KMS-11 (cell line): Measurements from ENCODE around the gene RNF150.

Source experiments
- H2AFZ ChIP-seq: fragments of 200-600 bp; sonication (generic); 2 replicates; pipeline ENCODE4 v1.6.1; 2016; ENCODE audit warnings: antibody characterized with exemption, mixed run types, low read depth
- H3K27ac ChIP-seq: fragments of 200-600 bp; sonication (generic); 2 replicates; pipeline ENCODE4 v1.6.1; 2016; ENCODE audit warnings: mild to moderate bottlenecking, mixed run types
- H3K27me3 ChIP-seq: fragments of 200-600 bp; sonication (generic); 2 replicates; pipeline ENCODE4 v1.6.1; 2017; ENCODE audit warnings: mild to moderate bottlenecking, low read depth, mixed run types, moderate library complexity; ENCODE audit not compliant: insufficient read depth
- H3K36me3 ChIP-seq: fragments of 200-600 bp; sonication (generic); 2 replicates; pipeline ENCODE4 v1.6.1; 2017; ENCODE audit warnings: mild to moderate bottlenecking, mixed run types; ENCODE audit not compliant: insufficient read depth
- H3K4me1 ChIP-seq: fragments of 200-600 bp; sonication (generic); 2 replicates; pipeline ENCODE4 v1.6.1; 2016; ENCODE audit warnings: mild to moderate bottlenecking, low read depth, mixed run types; ENCODE audit not compliant: poor library complexity, severe bottlenecking
- H3K4me2 ChIP-seq: fragments of 200-600 bp; sonication (generic); 2 replicates; pipeline ENCODE4 v1.7.0; 2016; ENCODE audit warnings: mild to moderate bottlenecking, mixed run types
- H3K4me3 ChIP-seq: fragments of 200-600 bp; sonication (generic); IDR thresholded peaks from 2 replicates; pipeline ENCODE4 v1.6.1; 2017; ENCODE audit warnings: low read depth, low read length, mixed read lengths; ENCODE audit not compliant: insufficient read depth
- H3K79me2 ChIP-seq: fragments of 200-600 bp; sonication (generic); 2 replicates; pipeline ENCODE4 v1.6.1; 2016; ENCODE audit warnings: low read depth, mixed run types; ENCODE audit not compliant: insufficient read depth
- H3K9ac ChIP-seq: fragments of 200-600 bp; sonication (generic); 2 replicates; pipeline ENCODE4 v1.6.1; 2016; ENCODE audit warnings: mild to moderate bottlenecking, mixed run types
- H4K20me1 ChIP-seq: fragments of 200-600 bp; sonication (generic); 2 replicates; pipeline ENCODE4 v1.6.1; 2016; ENCODE audit warnings: mild to moderate bottlenecking, mixed run types; ENCODE audit not compliant: insufficient read depth
- CTCF ChIP-seq: fragments of 200-600 bp; sonication (generic); conservative IDR thresholded peaks from 2 replicates; pipeline ENCODE4 v1.6.1; 2017; ENCODE audit warnings: low read depth, mild to moderate bottlenecking, antibody characterized with exemption, low read length, moderate library complexity, mixed read lengths

Gene RNF150

GRCh38 chr4:140924761-140925392 lies 208.4 kb downstream of the RNF150 start:
- no peaks in the 10 kb centered on the region for H3K4me1 ChIP-seq
- no peak overlapping the region for H2AFZ ChIP-seq
- no peak overlapping the region for H3K9ac ChIP-seq
- no peaks in the 10 kb centered on the region for H3K27me3 ChIP-seq
- H3K79me2 ChIP-seq, result no peaks in the 10 kb centered on the region
- no peaks in the 10 kb centered on the region for H4K20me1 ChIP-seq
- H3K27ac ChIP-seq, result no peak overlapping the region
- H3K36me3 ChIP-seq, result no peaks in the 10 kb centered on the region
- no peak overlapping the region for H3K4me3 ChIP-seq
- TF ChIP-seq CTCF, result no peak
- no peak overlapping the region for H3K4me2 ChIP-seq

GRCh38 chr4:140906993-140907962 lies 226.0 kb downstream of the RNF150 start:
- no peak overlapping the region for H3K4me3 ChIP-seq
- H3K9ac ChIP-seq, result no peak overlapping the region
- H3K4me2 ChIP-seq, result no peak overlapping the region
- H3K36me3 ChIP-seq, result no peaks in the 10 kb centered on the region
- H3K27ac ChIP-seq, result no peak overlapping the region
- H4K20me1 ChIP-seq, result no peaks in the 10 kb centered on the region
- H2AFZ ChIP-seq, result no peak overlapping the region
- no peaks in the 10 kb centered on the region for H3K27me3 ChIP-seq
- no peaks in the 10 kb centered on the region for H3K79me2 ChIP-seq
- TF ChIP-seq CTCF, result no peak
- no peaks in the 10 kb centered on the region for H3K4me1 ChIP-seq

GRCh38 chr4:140904904-140905303 lies 228.4 kb downstream of the RNF150 start:
- Histone ChIP-seq H3K4me3 (no peak overlapping the region), H3K4me1 (no peaks in the 10 kb centered on the region), H3K9ac (no peak overlapping the region), H3K79me2 (no peaks in the 10 kb centered on the region), H3K27me3 (no peaks in the 10 kb centered on the region), H3K4me2 (no peak overlapping the region), H4K20me1 (no peaks in the 10 kb centered on the region), H3K36me3 (no peaks in the 10 kb centered on the region), H2AFZ (no peak overlapping the region), H3K27ac (no peak overlapping the region)
- TF ChIP-seq CTCF, result no peak

- no peak overlapping the region for H3K9ac ChIP-seq
- no peak overlapping the region for H3K4me3 ChIP-seq
Measured at GRCh38 chr4:140903522-140904475, 229.5 kb downstream of the RNF150 start.

More at GRCh38 chr4:140903522-140904475, 229.5 kb downstream of the RNF150 start:
- Histone ChIP-seq H3K27me3 (no peaks in the 10 kb centered on the region), H2AFZ (no peak overlapping the region), H3K36me3 (no peaks in the 10 kb centered on the region), H3K79me2 (no peaks in the 10 kb centered on the region), H3K4me2 (no peak overlapping the region), H4K20me1 (no peaks in the 10 kb centered on the region), H3K4me1 (no peaks in the 10 kb centered on the region), H3K27ac (no peak overlapping the region)
- no peak for TF ChIP-seq CTCF
